Stimulated activated CD4-positive, alpha-beta T cell treated with anti-CD3 and anti-CD28 coated beads, Interleukin-1b, Interleukin-23, amount 100 ng/mL, for 48 hours (primary cell): ENCODE data around the gene MAP1LC3A.

Experiments used
- DNase-seq: peaks from one replicate; pipeline ENCODE4 v3.0.0-alpha.2; 2020

The MAP1LC3A gene

GRCh38 chr20:34549929-34550305 lies 8.6 kb upstream of the MAP1LC3A start:
- no peak for DNase-seq

- no peak for DNase-seq
Measured at GRCh38 chr20:34552569-34552968, 5.9 kb upstream of the MAP1LC3A start.

- DNase-seq: no peak
Measured at GRCh38 chr20:34553366-34553867, 5.1 kb upstream of the MAP1LC3A start.

- DNase-seq: no peak
Measured at GRCh38 chr20:34557936-34558319, 590 bp upstream of the MAP1LC3A start.

GRCh38 chr20:34559311-34560140 lies 1.0 kb downstream of the MAP1LC3A start:
- DNase-seq: no peak

GRCh38 chr20:34560141-34560523 lies 1.6 kb downstream of the MAP1LC3A start:
- no peak for DNase-seq

GRCh38 chr20:34560614-34561013 lies 2.1 kb downstream of the MAP1LC3A start:
- no peak for DNase-seq

GRCh38 chr20:34561661-34562060 lies 3.1 kb downstream of the MAP1LC3A start:
- DNase-seq: no peak

- no peak for DNase-seq
Measured at GRCh38 chr20:34562641-34563040, 4.1 kb downstream of the MAP1LC3A start.

- DNase-seq: no peak
Measured at GRCh38 chr20:34564833-34565232, 6.3 kb downstream of the MAP1LC3A start.

- DNase-seq: no peak
Measured at GRCh38 chr20:34566978-34567891, 8.7 kb downstream of the MAP1LC3A start.

- no peak for DNase-seq
Measured at GRCh38 chr20:34567892-34568865, 9.7 kb downstream of the MAP1LC3A start.

- no peak for DNase-seq
Measured at GRCh38 chr20:34569598-34569997, 11.1 kb downstream of the MAP1LC3A start.

- no peak for DNase-seq
Measured at GRCh38 chr20:34570859-34571306, 12.4 kb downstream of the MAP1LC3A start.

- DNase-seq: no peak
Measured at GRCh38 chr20:34571753-34572152, 13.2 kb downstream of the MAP1LC3A start.

- no peak for DNase-seq
Measured at GRCh38 chr20:34573541-34574300, 15.2 kb downstream of the MAP1LC3A start.

GRCh38 chr20:34574426-34574825 lies 15.9 kb downstream of the MAP1LC3A start:
- DNase-seq: no peak

- no peak for DNase-seq
Measured at GRCh38 chr20:34574861-34575260, 16.3 kb downstream of the MAP1LC3A start.

- no peak for DNase-seq
Measured at GRCh38 chr20:34575271-34575670, 16.8 kb downstream of the MAP1LC3A start.

- DNase-seq: no peak
Measured at GRCh38 chr20:34575756-34576155, 17.2 kb downstream of the MAP1LC3A start.

GRCh38 chr20:34577061-34577460 lies 18.5 kb downstream of the MAP1LC3A start:
- no peak for DNase-seq

- DNase-seq: no peak
Measured at GRCh38 chr20:34578025-34578424, 19.5 kb downstream of the MAP1LC3A start.
